ENCODE measurements around the gene GRIN2A.

DNA sequence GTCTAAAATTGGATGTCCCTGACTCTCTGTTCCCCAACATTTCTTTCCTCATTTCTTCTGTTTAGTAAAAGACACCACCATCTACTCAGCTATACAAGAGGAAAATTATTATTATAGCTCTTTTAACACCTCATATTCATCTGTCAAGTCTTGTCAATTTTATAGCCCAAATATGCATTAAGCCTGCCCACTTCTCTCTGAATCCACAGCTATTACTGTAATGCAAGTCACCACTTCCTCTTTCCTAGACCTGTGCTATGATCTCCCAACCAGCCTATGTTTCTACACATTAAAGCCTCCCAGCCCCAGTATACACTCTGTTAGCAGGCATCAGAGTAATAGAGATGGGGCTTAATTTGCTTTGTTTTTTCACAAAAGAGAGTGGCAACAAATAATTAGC lies 252.9 kb downstream of the GRIN2A start:
- TF ChIP-seq SUZ12 (IDR thresholded peaks at IDR 0.05; ENCODE audit: extremely low read depth, insufficient read depth, insufficient read length) (no peak), YY1 (IDR thresholded peaks at IDR 0.05; ENCODE audit: insufficient read depth, insufficient read length) (no peak)

Measured in NT2/D1 (cell line).